ENCODE measurements around the gene CFAP97. TPM values are rescaled to one million over a fixed set of nuclear protein-coding genes. Genes with fewer than 3 reads are reported as not detected.
"Not testable (repeated sequence)": the region's sequence is repeated elsewhere in the genome, so short reads cannot be mapped to it uniquely, and the experiment has no call there.

The CFAP97 gene
- total RNA-seq, 1 donor from 2014 or later = 9.8 TPM

DNA sequence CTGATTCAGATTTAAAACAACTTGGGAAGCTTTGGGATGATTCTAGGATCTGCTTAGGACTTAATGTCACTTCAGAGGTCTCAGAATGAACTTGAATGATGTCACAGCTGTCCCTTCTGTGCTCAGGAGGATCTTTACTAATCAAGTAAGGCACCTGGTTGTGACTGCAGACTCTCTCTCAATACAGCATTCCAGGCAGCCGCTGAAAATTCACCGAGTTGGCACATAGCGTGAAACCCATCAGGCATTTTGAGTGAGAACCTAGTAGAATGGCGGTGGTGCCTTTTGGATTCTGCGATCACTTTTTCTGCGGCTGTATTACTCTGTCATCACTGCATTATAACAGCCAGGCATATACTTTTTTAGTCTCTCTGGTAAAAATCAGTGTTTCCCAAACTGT lies 22.1 kb upstream of the CFAP97 start:
- intact Hi-C loops (cut with micrococcal nuclease) = no loop called here
- no peak for ATAC-seq
- no peak for DNase-seq

DNA sequence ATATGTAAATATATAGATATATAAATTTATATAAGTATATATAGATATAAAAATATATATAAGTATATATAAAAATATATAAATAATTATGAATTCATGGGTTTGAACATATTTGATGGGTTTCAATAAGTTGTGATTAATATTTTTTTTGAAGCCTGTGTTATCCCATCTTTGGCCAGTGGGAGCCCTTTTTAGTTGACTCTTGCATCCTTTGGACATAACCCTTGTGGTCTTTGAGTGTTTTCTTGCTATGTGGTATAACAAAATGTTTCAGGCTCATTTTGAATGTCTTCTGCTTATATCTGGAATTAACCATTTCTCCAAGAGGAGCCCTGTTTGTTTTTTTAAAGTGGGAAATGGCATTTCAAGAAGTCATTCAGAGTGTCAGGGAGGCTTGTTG lies 20.8 kb upstream of the CFAP97 start:
- ATAC-seq = no peak
- intact Hi-C loops (cut with micrococcal nuclease) = no loop called here
- DNase-seq = no peak

DNA sequence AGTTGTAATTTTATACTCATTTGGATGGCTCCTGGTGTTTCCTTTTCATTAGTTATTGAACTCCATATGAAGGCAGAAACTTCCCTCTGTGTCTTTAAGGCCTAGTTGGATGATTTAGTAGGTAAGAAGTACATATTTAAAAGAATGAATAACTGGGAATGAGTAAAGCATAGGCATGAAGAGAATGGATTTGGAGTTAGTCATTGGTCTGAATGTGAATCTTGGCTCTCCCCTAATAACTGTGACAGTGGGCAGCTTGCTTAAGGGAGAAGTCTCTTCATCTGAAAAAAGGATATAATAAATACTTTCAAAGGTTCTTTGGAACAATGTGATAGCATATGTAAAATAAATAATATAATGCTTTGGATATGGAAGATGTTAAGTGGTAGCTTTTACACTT lies 18.8 kb upstream of the CFAP97 start:
- ATAC-seq (no peak), DNase-seq (no peak)
- intact Hi-C loops (cut with micrococcal nuclease) = no loop called here

DNA sequence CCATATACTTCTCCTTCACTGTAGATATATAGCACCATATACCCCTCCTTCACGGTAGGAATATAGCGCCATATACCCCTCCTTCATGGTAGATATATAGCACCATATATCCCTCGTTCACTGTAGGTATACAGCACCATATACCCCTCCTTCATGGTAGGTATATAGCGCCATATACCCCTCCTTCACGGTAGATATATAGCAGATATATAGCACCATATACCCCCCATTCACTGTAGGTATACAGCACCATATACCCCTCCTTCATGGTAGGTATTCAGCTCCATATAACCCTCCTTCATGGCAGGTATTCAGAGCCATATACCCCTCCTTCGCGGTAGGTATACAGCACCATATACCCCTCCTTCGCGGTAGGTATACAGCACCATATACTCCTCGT lies 18.1 kb upstream of the CFAP97 start:
- ATAC-seq = no peak
- no peak for DNase-seq
- intact Hi-C loops (cut with micrococcal nuclease) = no loop called here

DNA sequence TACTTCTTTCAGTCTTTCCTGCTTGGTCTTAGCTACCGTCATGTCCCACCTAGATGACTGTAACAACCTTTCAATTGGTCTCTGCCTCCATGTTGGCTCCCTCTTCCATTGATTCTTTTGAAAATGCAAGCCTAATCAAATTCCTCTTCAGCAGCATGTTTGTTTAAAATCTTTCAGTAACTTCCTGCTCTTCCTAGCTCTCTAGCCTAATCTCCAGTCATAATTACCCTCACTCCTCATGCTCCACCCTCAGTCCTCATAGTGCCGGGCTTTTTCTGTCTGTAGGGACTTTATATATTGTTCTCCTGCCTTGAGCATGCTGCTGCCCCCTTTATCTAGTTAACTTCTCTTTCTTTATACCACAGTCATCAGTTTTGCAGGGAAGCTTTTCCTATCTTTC lies 17.7 kb upstream of the CFAP97 start:
- intact Hi-C loops (cut with micrococcal nuclease) = no loop called here
- ATAC-seq (no peak), DNase-seq (no peak)

DNA sequence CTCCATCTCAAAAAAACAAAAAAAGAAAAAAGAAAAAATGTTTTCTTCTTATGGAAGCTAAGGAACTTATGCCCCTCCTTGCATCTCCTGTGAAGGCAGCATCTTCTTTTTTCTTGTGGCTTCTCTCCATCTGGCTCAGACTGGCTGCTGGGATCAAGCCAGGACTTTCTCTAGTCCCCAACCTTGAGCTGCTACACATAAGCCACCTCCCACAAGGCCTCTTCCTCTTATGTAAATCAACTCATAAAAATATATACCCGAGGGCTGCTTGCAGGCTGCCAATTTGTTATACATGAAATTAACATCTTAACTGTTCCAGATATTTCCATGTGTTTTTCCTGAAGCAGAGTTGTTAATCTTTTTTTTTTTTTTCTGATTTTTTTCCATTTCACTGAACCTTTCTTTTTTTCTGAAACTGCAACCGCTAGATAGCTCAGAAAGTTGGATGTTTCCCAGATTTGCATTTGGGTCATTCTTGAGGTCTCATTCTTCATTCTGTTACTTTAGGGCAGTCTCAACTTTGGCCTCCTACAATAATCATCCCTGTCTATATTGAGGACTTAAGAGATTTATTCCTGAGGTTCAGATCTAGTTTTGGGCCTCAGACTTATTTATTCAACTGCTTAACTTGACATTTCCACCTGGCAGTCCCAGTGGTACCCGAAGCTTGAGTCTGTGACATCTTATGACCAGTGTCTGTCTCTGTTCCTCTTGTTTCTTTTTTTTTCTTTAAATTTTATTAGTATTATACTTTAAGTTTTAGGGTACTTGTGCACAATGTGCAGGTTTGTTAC lies 15.9 kb upstream of the CFAP97 start:
- DNase-seq (peak; percentile 47), ATAC-seq (peak; percentile 68)
- intact Hi-C loops (cut with micrococcal nuclease) = no loop called here

DNA sequence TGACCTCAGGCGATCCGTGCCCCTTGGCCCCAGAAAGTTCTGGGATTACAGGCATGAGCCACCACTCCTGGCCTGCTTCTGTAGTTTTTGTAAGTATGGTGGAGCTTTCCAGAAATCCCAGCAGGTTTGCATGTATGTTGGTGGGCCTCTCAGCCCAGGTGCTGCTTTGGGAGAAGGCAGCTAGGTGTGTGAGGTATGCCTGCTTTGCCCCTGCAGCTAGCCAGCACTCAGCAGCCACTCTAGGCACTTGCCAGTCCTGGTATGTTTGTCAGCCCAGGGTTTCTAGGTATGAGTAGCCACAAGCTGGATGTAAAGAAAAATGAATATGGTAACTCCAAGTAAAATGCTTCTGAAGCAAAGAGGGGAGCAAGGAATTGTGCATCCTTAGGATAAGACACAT lies 14.5 kb upstream of the CFAP97 start:
- intact Hi-C loops (cut with micrococcal nuclease) = no loop called here
- ATAC-seq (no peak), DNase-seq (no peak)

DNA sequence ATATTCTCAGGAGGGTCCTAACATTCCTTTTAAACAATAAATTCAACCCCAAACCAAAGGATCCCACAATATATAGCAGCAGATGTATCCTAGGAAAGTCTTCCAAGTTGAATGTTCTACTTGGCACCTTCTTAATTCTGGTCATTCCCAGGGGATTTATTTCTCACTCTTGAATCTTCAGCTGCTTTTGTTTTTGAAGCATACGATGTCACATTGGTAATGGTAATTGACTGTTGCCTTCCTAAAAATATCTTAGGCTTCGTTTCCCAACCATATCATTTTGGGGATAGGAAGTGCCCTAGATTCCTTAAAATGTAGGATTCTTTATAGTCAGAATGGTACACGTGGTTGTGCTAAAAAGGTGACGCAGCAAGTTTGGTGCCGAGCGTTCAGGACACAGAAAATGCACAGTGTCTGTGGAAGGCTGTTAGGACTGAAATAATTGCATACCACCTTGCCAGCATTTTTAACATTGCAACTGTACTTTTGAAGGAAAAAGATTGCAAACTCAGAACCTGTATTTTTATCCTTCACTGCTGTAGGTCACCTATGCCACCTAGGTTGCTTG lies 13.7 kb upstream of the CFAP97 start:
- intact Hi-C loops (cut with micrococcal nuclease) = no loop called here
- ATAC-seq (no peak), DNase-seq (no peak)

DNA sequence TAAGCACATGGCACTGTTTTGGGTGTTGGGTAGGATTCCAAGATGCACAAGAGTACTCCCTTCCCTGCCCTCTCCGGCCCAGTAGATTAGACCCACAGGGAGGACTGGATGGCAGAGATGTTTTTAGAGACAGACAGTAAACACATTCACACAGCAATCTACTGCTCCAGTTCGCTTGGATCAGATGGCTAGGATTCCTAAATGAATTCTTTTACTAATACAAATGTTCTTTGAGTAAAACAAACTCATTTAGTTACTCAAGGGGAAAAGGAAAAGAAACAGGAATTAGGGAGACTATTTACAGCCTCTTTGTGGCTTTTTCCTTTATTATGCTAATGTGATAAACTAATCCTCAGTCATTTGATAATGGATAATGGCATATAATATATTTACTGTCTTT lies 11.5 kb upstream of the CFAP97 start:
- intact Hi-C loops (cut with micrococcal nuclease) = no loop called here
- ATAC-seq = no peak
- no peak for DNase-seq

DNA sequence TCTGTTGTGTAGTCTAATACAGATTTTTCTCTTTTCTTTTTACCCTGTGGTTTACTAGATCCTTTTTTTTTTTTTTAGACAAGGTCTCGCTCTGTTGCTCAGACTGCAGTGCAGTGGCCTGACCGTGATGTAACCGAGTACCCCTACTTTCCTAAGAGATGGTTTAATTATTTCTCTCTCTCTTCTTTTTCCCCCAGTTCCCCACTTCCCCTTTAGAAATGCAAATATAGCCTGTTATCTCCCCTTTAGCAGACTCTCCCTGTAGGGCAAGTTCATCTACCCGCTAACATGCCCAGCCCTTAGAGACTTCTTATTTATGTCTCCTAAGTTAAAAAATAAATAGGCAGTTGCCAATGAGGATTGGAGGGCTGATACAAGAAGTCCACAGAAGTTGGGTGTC lies 10.1 kb upstream of the CFAP97 start:
- no peak for DNase-seq
- no peak for ATAC-seq
- intact Hi-C loops (cut with micrococcal nuclease) = no loop called here

DNA sequence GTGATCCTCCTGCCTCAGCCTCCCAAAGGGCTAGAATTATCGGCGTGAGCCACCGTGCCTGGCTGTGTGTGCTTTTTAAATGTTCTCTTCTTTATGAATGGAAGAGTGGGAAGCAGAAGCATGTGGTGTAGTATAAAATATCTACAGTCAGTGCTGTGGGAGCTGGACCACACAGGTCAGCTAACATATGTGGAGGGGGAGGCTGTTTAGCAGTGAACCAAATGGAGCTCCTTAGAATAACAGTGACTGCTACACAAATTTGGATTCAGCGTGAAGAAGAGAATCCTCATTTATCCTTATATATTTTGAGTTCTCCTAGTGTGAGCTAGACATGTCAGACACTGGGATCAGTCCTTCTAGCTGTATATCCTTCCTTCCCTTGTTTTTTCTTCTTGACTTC lies 8.8 kb upstream of the CFAP97 start:
- intact Hi-C loops (cut with micrococcal nuclease) = no loop called here
- DNase-seq = no peak
- no peak for ATAC-seq

DNA sequence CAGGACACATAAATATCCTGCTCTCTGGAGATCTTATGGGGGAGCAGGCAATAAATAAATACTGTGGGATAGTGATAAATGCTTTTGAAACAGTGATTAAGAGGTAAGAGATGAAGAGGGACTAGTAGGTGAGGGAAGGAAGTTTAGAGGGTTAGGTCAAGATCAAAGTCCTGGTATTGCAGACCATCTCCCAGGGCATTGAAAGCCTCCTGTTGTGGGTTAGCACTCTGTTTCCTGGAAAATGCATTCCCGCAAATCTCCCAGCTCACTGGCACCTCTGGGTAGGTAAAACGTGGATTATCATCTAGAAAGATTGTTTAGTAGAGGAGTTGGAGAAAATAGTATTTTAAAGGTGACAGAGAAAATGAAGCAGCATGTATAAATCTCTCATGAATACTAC lies 7.8 kb upstream of the CFAP97 start:
- ATAC-seq (no peak), DNase-seq (no peak)
- intact Hi-C loops (cut with micrococcal nuclease) = no loop called here

DNA sequence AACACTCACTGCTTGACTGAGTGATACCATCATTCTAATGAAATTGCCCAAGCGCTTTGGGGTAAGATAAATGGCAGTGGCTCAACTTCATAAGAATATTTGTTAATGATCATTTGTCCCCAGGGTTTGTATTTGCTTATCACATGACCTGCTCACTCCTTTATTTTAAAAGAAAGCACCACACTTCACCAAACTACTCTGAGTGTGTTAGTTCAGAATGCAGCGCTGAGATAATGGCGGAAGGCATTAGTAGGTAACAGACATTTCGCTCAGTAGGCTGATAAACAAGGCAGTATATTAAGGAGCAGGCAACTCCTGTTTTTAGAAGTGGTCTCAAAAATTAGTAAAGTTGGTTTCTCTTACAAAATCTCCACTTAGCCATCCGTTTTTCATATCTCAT lies 7.2 kb upstream of the CFAP97 start:
- intact Hi-C loops (cut with micrococcal nuclease) = no loop called here
- DNase-seq = no peak
- ATAC-seq = no peak

DNA sequence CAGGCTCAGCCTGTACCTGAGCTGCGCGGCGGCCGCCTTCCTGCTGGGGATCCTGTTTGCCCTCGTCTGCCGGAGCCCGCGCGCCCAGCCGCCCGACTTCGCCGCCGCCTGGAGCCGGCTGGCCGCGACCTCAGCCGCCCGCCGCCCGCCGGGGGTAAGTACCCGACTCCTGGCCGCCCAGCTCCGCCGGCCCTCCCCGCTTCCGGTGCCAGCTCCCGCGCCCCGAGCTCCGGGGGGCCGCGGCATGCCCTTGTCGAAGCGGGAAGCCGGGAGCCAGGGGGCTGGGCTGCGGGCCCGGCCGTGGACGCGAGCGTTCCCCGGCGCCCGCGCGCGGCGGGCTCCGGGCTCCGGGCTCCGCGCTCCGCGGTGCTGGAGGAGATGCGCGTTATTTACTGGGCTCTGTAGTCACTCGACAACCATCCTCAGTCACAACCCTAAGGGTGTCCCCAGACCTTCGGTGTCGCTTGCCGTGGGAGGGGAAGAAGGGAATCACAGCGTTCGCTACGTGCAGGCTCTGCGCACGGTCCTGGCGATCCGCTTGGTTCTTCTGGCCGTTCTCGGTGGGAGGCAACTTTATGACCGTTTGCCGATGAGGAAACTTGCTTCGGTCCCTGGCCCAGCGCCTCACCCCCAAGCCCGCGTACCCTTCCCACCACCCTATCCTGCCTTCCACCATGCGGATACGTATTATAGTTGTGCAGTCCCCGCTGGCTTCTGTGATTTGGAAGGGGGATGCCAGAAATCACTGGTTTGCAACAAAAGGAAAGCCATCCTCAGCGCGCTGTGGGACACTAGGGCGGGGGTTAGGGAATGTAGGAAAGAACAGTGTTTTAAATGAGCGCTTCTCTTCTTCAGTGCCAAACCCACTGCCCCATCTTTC lies 6.5 kb upstream of the CFAP97 start:
- intact Hi-C loops (cut with micrococcal nuclease) = no loop called here
- peak; percentile 28 for ATAC-seq
- DNase-seq = peak; percentile 62

DNA sequence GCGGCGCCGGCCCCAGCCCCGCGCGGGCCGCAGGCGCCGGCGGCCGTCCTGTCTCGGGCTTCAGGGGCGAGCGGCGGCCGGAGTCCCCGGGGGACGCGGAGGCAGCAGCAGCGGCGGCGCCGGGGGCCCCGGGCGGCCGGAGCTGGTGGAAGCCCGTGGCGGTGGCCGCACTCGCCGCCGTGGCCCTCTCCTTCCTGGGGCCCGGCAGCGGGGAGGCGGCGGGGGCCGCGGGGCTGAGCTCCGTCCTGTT lies 6.0 kb upstream of the CFAP97 start:
- DNase-seq; intact Hi-C loops (cut with micrococcal nuclease); ATAC-seq: not testable (repeated sequence)

DNA sequence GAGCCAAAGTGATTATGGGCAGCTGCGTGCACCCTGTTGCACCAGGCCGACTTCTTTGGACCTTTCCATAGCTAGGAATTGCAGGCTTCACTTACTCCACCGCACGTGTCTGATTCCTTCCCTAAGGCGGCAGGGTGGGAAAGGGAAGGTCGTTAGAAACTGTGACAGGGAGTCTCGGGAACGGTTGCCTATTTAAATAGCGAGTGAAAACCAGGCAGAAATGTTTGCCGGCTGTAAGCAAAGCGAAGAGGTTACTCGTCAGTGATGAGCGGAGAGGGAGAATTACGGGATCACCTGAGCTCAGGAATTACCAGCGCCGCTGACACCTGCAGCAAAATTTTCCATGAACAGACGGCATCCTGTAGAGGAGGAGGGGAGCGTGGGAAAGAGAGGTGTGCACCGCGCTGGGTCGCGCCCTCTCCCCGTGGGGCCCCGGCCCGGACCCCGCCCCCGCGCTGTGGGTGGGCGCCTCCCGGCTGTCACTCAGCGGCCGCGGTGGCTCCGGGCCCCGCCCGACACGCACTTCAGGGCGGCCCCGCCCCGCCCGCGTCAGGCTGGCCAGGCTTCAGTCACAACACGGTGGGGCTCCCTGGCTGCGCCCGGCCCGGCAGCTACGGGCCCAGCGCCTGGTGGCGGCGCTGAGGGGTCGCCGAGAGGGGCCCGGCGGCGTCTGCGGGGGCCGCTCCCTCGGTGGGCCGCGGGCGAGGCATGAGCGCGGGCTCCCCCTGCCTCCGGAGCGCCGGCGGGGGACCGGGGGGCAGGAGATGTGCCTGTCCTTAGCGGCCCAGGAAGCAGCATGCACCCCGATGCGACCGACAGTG lies 5.4 kb upstream of the CFAP97 start, which contains the start of gene SNX25:
TSS of gene SNX25 (plus strand) at position 568 of the 821 bp plus-strand sequence. CDS start at position 797, 229 bp downstream.
- ATAC-seq (peak; percentile 98), DNase-seq (peak; percentile 95)
- intact Hi-C loops (cut with micrococcal nuclease) = no loop called here

DNA sequence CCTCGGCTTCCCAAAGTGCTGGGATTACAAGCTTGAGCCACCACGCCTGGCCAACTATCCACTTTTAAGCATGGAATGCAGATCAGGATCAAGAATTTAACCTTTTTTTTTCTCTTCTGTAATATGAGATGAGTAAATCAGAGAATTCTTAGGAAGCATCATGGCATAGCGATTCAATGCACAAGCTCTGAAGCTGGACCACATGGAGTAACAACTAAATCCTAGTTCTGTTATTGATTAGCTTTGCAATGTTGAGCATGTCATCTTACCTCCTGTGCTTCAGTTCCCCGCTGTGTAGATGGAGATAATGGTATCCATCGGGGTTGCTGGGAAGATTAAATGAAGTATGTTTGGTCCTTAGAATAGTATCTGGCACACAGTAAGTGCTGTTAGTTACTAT lies 3.7 kb upstream of the CFAP97 start:
- intact Hi-C loops (cut with micrococcal nuclease) = no loop called here
- DNase-seq (no peak), ATAC-seq (no peak)

DNA sequence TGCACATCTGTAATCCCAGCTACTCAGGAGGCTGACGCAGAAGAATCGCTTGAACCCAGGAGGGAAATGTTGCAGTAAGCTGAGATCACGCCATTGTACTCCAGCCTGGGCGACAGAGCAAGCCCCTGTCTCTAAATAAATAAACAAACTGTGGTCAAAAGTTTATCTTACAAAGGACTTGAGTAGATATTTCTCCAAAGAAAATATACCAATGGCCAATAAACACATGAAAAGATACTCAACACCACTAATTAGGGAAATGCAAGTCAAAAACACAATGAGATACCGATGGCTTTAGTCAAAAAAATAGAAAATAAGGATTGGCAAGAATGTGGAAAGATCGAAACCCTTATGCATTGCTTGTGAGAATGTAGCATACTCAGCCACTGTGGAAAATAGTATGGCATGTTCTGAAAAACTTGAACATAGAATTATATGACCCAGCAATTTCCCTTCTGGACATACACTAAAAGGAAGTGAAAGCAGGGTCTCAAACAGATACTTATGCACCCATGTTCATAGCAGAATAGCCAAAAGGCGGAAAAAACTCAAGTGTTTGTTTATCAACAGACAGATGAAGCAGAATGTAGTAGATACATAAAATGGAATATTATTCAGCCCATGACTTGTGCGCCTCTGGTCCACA lies 2.0 kb upstream of the CFAP97 start:
- intact Hi-C loops (cut with micrococcal nuclease) = no loop called here
- no peak for DNase-seq
- no peak for ATAC-seq

DNA sequence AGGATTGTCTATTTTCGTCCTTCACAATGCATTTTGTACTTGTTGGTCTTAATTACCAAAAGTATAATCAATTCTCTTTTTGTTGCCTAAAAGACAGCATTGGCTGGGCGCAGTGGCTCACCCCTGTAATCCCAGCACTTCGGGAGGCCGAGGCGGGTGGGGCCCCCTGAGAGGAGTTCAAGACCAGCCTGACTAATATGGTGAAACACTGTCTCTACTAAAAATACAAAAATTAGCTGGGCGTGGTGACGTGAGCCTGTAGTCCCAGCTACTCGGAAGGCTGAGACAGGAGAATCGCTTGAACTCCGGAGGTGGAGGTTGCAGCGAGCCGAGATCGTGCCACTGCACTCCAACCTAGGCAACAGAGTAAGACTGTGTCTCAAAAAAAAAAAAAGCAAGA lies 1.3 kb upstream of the CFAP97 start:
- DNase-seq; intact Hi-C loops (cut with micrococcal nuclease); ATAC-seq: not testable (repeated sequence)
